H9 (cell line): ENCODE results near the gene KCND1. TPM values are rescaled to one million over a fixed set of nuclear protein-coding genes. Genes with fewer than 3 reads are reported as not detected.

Experiments
- DNase-seq: peaks from one replicate; pipeline ENCODE4 v3.0.0-alpha.2; 2017
- H2AFZ ChIP-seq: one replicate; pipeline ENCODE4 v1.6.1; 2013; ENCODE audit warnings: mild to moderate bottlenecking, low read length, control low read depth, moderate library complexity
- H2AK5ac ChIP-seq: 2 replicates; pipeline ENCODE4 v1.6.1; 2013; ENCODE audit warnings: low read length, control low read depth, mixed read lengths; ENCODE audit not compliant: insufficient read length
- H2BK120ac ChIP-seq: one replicate; pipeline ENCODE4 v1.6.1; 2013; ENCODE audit warnings: low read depth, mild to moderate bottlenecking, low read length, control low read depth, inconsistent platforms; ENCODE audit not compliant: poor library complexity, severe bottlenecking
- H2BK12ac ChIP-seq: 2 replicates; pipeline ENCODE4 v1.6.1; 2013; ENCODE audit warnings: low read length, control low read depth, mixed read lengths, low read depth; ENCODE audit not compliant: insufficient read length
- H2BK15ac ChIP-seq: 2 replicates; pipeline ENCODE4 v1.6.1; 2013; ENCODE audit warnings: low read depth, low read length, control low read depth
- H2BK20ac ChIP-seq: one replicate; pipeline ENCODE4 v1.6.1; 2013; ENCODE audit warnings: low read depth, mild to moderate bottlenecking, low read length, control low read depth, inconsistent platforms; ENCODE audit not compliant: poor library complexity, severe bottlenecking
- H2BK5ac ChIP-seq: 2 replicates; pipeline ENCODE4 v1.6.1; 2013; ENCODE audit warnings: low read length, control low read depth, mixed read lengths; ENCODE audit not compliant: insufficient read length
- H3K14ac ChIP-seq: 2 replicates; pipeline ENCODE4 v1.6.1; 2013; ENCODE audit warnings: low read length, control low read depth; ENCODE audit not compliant: insufficient read depth
- H3K18ac ChIP-seq: 2 replicates; pipeline ENCODE4 v1.6.1; 2013; ENCODE audit warnings: low read depth, mild to moderate bottlenecking, mixed read lengths, low read length, control low read depth; ENCODE audit not compliant: insufficient read length
- H3K23ac ChIP-seq: 2 replicates; pipeline ENCODE4 v1.6.1; 2013; ENCODE audit warnings: low read length, control low read depth, mixed read lengths, low read depth; ENCODE audit not compliant: insufficient read length
- H3K23me2 ChIP-seq: 2 replicates; pipeline ENCODE4 v1.6.1; 2013; ENCODE audit warnings: low read depth, mild to moderate bottlenecking, mixed read lengths, low read length, control low read depth; ENCODE audit not compliant: insufficient read length, poor library complexity, severe bottlenecking
- H3K27ac ChIP-seq: 2 replicates; pipeline ENCODE4 v1.5.1; 2013; ENCODE audit warnings: low read length, control low read depth, mixed read lengths, low read depth; ENCODE audit not compliant: insufficient read length
- H3K27me3 ChIP-seq: 2 replicates; pipeline ENCODE4 v1.6.1; 2013; ENCODE audit warnings: low read length, control low read depth, inconsistent platforms; ENCODE audit not compliant: insufficient read depth
- H3K4ac ChIP-seq: 2 replicates; pipeline ENCODE4 v1.6.1; 2013; ENCODE audit warnings: low read depth, mild to moderate bottlenecking, control low read depth, inconsistent platforms, low read length, moderate library complexity
- H3K4me1 ChIP-seq: 2 replicates; pipeline ENCODE4 v1.6.1; 2013; ENCODE audit warnings: low read length, control low read depth, inconsistent platforms; ENCODE audit not compliant: insufficient read depth
- H3K4me2 ChIP-seq: 2 replicates; pipeline ENCODE4 v1.6.1; 2013; ENCODE audit warnings: low read length, control low read depth, mixed read lengths; ENCODE audit not compliant: insufficient read length, insufficient read depth
- H3K56ac ChIP-seq: 2 replicates; pipeline ENCODE4 v1.6.1; 2013; ENCODE audit warnings: low read depth, mild to moderate bottlenecking, mixed read lengths, low read length, control low read depth; ENCODE audit not compliant: insufficient read length
- H3K79me1 ChIP-seq: 2 replicates; pipeline ENCODE4 v1.6.1; 2013; ENCODE audit warnings: low read depth, mild to moderate bottlenecking, moderate library complexity, low read length, control low read depth, inconsistent platforms; ENCODE audit not compliant: insufficient read depth, poor library complexity, severe bottlenecking
- H3K79me2 ChIP-seq: 2 replicates; pipeline ENCODE4 v1.6.1; 2013; ENCODE audit warnings: low read length, control low read depth, inconsistent platforms; ENCODE audit not compliant: insufficient read depth
- H3K9ac ChIP-seq: 2 replicates; pipeline ENCODE4 v1.6.1; 2013; ENCODE audit warnings: low read length, control low read depth, mixed read lengths; ENCODE audit not compliant: insufficient read length; ENCODE audit errors: extremely low read depth
- H3K9me3 ChIP-seq: one replicate; pipeline ENCODE4 v1.6.1; 2013; ENCODE audit warnings: low read depth, low read length, inconsistent platforms; ENCODE audit not compliant: control insufficient read depth
- H3T11ph ChIP-seq: one replicate; pipeline ENCODE4 v1.6.1; 2013; ENCODE audit warnings: mild to moderate bottlenecking, low read length, control low read depth, inconsistent platforms
- H4K20me1 ChIP-seq: one replicate; pipeline ENCODE4 v1.6.1; 2013; ENCODE audit not compliant: control insufficient read depth, insufficient read length, insufficient read depth
- H4K5ac ChIP-seq: 2 replicates; pipeline ENCODE4 v1.6.1; 2013; ENCODE audit warnings: low read depth, mild to moderate bottlenecking, mixed read lengths, low read length, control low read depth; ENCODE audit not compliant: insufficient read length
- H4K8ac ChIP-seq: replicated peaks from 2 replicates; pipeline ENCODE4 v1.6.1; 2013; ENCODE audit warnings: low read length, control low read depth, mixed read lengths, low read depth; ENCODE audit not compliant: insufficient read length
- H4K91ac ChIP-seq: 2 replicates; pipeline ENCODE4 v1.6.1; 2013; ENCODE audit warnings: low read depth, mild to moderate bottlenecking, moderate library complexity, mixed read lengths, low read length, control low read depth; ENCODE audit not compliant: insufficient read length
- H3K27ac Mint-ChIP-seq, 3 experiments: 2 replicates in 2 of 3; 3 replicates in 1 of 3; pipeline ENCODE4 v1.8.0; 2020 to 2021; ENCODE audit warnings: mixed read lengths in 3 of 3, mild to moderate bottlenecking in 1 of 3, moderate library complexity in 1 of 3
- H3K27me3 Mint-ChIP-seq: 2 replicates; pipeline ENCODE4 v1.8.0; 2021; ENCODE audit warnings: low read depth, mild to moderate bottlenecking, moderate library complexity, mixed read lengths
- H3K36me3 Mint-ChIP-seq, 3 experiments: 2 replicates in 2 of 3; 3 replicates in 1 of 3; pipeline ENCODE4 v1.8.0; 2020 to 2021; ENCODE audit warnings: low read depth in 3 of 3, mixed read lengths in 3 of 3; ENCODE audit not compliant: insufficient read depth in 1 of 3
- H3K4me1 Mint-ChIP-seq, 2 experiments: 2 replicates each; pipeline ENCODE4 v1.8.0; 2020; ENCODE audit warnings: mixed read lengths in 2 of 2
- H3K4me3 Mint-ChIP-seq, 2 experiments: 2 replicates in 1 of 2; 3 replicates in 1 of 2; pipeline ENCODE4 v1.8.0; 2020 to 2021; ENCODE audit warnings: mild to moderate bottlenecking in 2 of 2, mixed read lengths in 2 of 2, moderate library complexity in 1 of 2
- H3K9me3 Mint-ChIP-seq, 2 experiments: 2 replicates in 1 of 2; 3 replicates in 1 of 2; pipeline ENCODE4 v1.8.0; 2020; ENCODE audit warnings: mild to moderate bottlenecking in 2 of 2, mixed read lengths in 2 of 2, moderate library complexity in 1 of 2
- WGBS: extraction: QIAGEN DNeasy Blood & Tissue Kit; methylation state at CpG from one replicate; pipeline ENCODE4 v1.1.7; 2013; ENCODE audit warnings: missing lambda C conversion rate, low lambda C conversion rate, mixed read lengths; ENCODE audit not compliant: insufficient read length; ENCODE audit errors: extremely low coverage; 5-methylcytosine and 5-hydroxymethylcytosine counted together
- long read RNA-seq: library from polyadenylated mRNA; unstranded; transcript quantifications from one replicate; pipeline ENCODE4 v2.0.0, GENCODE V29; 2020
- total RNA-seq: library from RNA; stranded (reverse); gene quantifications from 2 replicates; pipeline ENCODE4 v1.2.1, GENCODE V29; 2021
- TF ChIP-seq, protein P1 (sequence below): fragments of 200-600 bp; sonication (generic); conservative IDR thresholded peaks from 3 replicates; pipeline ENCODE4 v1.8.0; 2021; ENCODE audit warnings: antibody characterized with exemption, mild to moderate bottlenecking

Gene KCND1
- total RNA-seq, result 5.7 and 7.0 TPM in 2 replicates
- long read RNA-seq, full-length matches to known transcripts, result 1 of 5 reads
- long read RNA-seq, partial matches to known transcripts, result 0 of 5 reads
- long read RNA-seq, other reads (novel, unspliced or antisense), result 4 of 5 reads

DNA sequence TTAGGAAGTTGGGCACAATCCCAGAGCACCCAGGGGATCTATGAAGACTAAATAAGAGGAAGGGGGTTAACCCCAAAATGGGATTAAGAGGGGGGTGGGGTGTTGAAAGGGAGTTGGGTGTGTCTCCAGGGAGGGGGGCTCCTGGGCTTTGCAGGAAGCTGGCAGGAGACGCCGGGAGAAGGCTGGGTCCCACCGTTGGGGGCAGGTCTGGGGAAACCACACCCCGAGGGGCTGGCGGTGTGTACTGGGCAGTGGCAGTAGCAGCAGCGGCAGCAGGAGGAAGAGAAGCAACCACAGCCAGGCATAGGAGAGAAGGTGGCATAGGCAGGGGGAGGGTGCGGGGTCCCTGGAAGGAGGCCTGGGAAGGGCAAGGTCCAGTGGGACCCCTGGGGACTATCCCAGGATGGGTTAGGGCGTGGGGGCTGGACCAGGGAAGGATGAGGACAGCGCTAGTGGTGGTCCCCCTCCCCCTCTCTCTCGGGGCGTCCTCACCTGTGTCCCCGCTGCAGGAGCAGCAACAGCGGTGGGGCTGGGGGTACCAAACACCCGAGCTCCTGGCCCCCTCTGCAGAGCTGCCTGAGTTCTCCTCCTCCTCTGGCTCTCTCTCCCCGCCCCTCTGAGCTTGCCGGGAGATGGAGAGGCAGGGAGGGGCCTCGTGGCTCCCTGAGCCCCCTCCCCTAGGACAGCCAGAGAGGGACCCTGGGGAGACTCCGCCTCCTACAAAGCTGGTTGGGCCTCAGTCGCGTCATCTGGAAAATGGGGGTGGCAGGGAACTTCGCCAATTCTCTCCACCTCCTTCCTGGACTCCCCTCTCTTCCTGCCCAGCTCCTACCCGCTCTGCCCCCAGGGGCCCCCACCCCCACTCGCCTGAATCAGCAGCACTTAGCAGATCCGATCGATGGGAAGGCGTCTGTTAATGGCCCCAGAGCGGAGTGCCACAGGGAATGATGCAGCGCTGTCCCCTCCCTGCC, at the start of gene KCND1:
Gene KCND1, minus strand, starts transcription at position 596 of the 971 bp plus-strand sequence. CDS start 1,573 bp downstream, outside the sequence.
- Histone ChIP-seq H2BK120ac (no peak within 1 kb of the TSS), H3K27ac (no peak within 1 kb of the TSS), H2AK5ac (no peak within 1 kb of the TSS), H3K23ac (no peak within 1 kb of the TSS), H3K27me3 (no peaks in the 10 kb centered on the region), H4K20me1 (no peaks in the 10 kb centered on the region), H3K14ac (no peak within 1 kb of the TSS; the same call in 1 of the 2 replicates), H4K8ac (no peak within 1 kb of the TSS), H3K4me1 (no peaks in the 10 kb centered on the region), H3K9ac (peak within 1 kb of the TSS; percentile 29), H3K9me3 (no peaks in the 10 kb centered on the region), H3K23me2 (peaks cover 10% of the 10 kb centered on the region), H2BK12ac (no peak within 1 kb of the TSS), H3K18ac (no peak within 1 kb of the TSS), H3K79me2 (no peaks in the 10 kb centered on the region), H2BK20ac (no peak within 1 kb of the TSS), H2AFZ (no peak within 1 kb of the TSS), H3K4ac (no peak within 1 kb of the TSS), H3T11ph (no peak within 1 kb of the TSS), H2BK15ac (no peak within 1 kb of the TSS), H3K4me2 (peak within 1 kb of the TSS; percentile 70), H2BK5ac (no peak within 1 kb of the TSS), H3K56ac (no peak within 1 kb of the TSS), H4K5ac (no peak within 1 kb of the TSS), H3K79me1 (no peaks in the 10 kb centered on the region), H4K91ac (no peak within 1 kb of the TSS)
- H3K4me1 Mint-ChIP-seq, result peaks cover 8 to 9% of the 10 kb centered on the region in 2 experiments; a peak in 3 of 4 replicates
- H3K27me3 Mint-ChIP-seq, result peaks cover 2% of the 10 kb centered on the region; the same call in 1 of the 2 replicates
- H3K36me3 Mint-ChIP-seq, result peaks cover 9 to 28% (median 24%) of the 10 kb centered on the region in 3 experiments
- H3K4me3 Mint-ChIP-seq, result peak within 1 kb of the TSS; percentile 69 to 84
- peaks cover 72 to 84% of the 10 kb centered on the region in 2 experiments for H3K9me3 Mint-ChIP-seq
- TF ChIP-seq, protein P1, sequence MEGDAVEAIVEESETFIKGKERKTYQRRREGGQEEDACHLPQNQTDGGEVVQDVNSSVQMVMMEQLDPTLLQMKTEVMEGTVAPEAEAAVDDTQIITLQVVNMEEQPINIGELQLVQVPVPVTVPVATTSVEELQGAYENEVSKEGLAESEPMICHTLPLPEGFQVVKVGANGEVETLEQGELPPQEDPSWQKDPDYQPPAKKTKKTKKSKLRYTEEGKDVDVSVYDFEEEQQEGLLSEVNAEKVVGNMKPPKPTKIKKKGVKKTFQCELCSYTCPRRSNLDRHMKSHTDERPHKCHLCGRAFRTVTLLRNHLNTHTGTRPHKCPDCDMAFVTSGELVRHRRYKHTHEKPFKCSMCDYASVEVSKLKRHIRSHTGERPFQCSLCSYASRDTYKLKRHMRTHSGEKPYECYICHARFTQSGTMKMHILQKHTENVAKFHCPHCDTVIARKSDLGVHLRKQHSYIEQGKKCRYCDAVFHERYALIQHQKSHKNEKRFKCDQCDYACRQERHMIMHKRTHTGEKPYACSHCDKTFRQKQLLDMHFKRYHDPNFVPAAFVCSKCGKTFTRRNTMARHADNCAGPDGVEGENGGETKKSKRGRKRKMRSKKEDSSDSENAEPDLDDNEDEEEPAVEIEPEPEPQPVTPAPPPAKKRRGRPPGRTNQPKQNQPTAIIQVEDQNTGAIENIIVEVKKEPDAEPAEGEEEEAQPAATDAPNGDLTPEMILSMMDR, result no peak
- DNase-seq, result peak; percentile 77
- H3K27ac Mint-ChIP-seq, result peak within 1 kb of the TSS; percentile 48 to 90 (median 83); a peak in 4 of 7 replicates
- WGBS, result no CpG with 5 or more reads among the region's 28 CpGs
